HG03064 (cell line): Measurements from ENCODE around the gene DNAH10.
A peak's percentile ranks its signal among the peaks of the same experiment; 100 is the strongest.

Source experiments
- ATAC-seq: cut with Tn5 transposase; IDR thresholded peaks from one replicate; pipeline ENCODE4 v1.9.1; 2021; ENCODE audit warnings: low read depth; ENCODE audit not compliant: unreplicated experiment

Gene DNAH10, protein sequence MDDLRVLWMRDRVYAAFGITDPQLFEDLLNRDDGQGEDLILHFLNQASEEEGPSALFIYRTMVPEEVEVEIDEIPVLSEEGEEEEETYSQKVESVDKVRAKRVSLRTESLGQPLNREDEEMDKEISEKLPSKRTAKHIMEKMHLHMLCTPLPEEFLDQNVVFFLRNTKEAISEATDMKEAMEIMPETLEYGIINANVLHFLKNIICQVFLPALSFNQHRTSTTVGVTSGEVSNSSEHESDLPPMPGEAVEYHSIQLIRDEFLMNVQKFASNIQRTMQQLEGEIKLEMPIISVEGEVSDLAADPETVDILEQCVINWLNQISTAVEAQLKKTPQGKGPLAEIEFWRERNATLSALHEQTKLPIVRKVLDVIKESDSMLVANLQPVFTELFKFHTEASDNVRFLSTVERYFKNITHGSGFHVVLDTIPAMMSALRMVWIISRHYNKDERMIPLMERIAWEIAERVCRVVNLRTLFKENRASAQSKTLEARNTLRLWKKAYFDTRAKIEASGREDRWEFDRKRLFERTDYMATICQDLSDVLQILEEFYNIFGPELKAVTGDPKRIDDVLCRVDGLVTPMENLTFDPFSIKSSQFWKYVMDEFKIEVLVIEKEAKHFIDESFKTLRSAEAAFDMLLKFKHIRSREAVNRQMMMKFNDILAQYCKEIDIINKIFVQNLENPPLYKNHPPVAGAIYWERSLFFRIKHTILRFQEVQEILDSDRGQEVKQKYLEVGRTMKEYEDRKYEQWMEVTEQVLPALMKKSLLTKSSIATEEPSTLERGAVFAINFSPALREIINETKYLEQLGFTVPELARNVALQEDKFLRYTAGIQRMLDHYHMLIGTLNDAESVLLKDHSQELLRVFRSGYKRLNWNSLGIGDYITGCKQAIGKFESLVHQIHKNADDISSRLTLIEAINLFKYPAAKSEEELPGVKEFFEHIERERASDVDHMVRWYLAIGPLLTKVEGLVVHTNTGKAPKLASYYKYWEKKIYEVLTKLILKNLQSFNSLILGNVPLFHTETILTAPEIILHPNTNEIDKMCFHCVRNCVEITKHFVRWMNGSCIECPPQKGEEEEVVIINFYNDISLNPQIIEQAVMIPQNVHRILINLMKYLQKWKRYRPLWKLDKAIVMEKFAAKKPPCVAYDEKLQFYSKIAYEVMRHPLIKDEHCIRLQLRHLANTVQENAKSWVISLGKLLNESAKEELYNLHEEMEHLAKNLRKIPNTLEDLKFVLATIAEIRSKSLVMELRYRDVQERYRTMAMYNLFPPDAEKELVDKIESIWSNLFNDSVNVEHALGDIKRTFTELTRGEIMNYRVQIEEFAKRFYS (N-terminal part only)

DNA sequence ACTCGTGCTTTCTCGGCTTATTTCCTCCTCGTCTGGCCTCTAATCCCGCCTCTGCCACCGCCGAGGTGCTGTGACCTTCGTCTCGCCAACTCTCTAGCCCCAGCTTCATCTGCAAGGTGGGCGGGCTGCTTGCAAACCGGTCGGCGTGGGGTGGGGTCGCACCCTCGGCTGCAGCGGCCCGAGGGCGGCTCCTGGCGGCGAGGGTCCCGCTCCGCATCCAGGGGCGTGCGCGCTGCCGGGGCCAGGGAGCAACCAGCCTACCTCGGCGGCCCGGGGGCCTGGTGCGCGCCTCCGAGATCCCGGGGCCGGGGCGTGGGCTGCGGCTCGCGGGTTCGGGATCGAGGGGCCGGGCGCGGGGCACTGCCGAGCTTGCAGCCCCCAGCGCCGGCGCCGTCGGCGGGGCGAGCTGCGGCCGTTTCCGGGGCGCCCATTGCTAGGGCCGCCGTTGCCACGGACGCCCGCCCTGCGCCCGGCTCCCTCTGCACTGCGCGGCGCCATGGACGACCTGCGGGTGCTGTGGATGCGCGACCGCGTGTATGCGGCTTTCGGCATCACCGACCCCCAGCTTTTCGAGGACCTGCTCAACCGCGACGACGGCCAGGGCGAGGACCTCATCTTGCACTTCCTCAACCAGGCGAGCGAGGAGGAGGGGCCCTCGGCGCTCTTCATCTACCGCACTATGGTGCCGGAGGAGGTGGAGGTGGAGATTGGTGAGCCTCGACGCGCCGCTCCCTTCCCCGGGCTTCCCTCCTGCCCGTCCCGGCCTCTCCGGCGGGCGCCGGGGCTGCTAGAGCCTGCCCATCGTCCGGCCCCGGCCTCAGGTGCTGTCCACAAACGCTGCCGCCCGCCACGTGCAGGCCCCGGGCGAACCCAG lies at the start of gene DNAH10:
DNAH10 (plus strand) TSS at position 461 of the 874 bp plus-strand sequence; CDS start at position 497, 36 bp downstream.
- peak; percentile 64 for ATAC-seq

DNA sequence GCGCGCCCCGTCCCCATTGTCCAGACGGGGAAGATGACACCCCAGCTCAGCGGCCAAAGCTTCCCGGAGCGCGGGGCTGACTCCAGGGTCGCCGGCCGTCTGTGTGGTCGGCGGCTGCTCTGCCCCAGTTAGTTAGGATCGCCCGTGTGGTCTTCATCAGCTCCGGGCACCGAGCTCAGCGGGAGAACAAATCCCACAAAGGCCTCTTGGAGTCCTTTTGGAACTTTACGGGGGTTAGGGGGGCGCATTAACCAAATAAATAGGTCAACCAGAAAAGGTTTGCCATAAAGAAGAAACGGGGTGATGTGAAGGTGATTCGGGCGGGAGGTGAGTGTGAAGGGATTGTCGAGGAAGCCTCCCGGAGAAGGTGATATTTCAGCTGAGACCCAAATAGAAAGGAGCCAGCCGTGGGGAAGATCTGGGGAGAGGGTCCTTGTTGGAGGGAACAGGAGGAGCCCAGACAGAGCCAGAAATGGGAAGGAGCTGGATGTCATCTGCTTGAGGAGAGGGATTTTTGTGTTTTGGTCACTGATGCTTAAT lies 49.3 kb upstream of the DNAH10 start:
- no peak for ATAC-seq

DNA sequence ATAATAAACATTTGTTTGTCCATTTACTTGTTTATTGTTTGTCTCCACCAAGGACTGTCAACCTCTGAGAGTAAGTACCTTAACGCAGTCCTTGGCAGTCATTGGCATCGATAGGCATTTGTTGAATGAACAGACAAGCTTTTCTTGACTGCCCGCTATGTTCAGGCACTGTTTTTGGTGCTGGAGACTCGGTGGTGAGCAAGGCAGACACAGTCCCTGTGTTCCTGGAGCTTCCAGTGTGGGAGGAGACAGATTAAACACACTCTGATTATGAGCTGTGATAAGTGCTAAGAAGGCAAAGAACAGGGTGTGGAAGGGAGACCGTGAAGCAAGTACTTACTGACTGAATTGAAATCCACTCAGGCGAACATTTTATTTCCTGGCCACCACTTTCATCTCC lies 48.7 kb upstream of the DNAH10 start:
- ATAC-seq, result no peak

DNA sequence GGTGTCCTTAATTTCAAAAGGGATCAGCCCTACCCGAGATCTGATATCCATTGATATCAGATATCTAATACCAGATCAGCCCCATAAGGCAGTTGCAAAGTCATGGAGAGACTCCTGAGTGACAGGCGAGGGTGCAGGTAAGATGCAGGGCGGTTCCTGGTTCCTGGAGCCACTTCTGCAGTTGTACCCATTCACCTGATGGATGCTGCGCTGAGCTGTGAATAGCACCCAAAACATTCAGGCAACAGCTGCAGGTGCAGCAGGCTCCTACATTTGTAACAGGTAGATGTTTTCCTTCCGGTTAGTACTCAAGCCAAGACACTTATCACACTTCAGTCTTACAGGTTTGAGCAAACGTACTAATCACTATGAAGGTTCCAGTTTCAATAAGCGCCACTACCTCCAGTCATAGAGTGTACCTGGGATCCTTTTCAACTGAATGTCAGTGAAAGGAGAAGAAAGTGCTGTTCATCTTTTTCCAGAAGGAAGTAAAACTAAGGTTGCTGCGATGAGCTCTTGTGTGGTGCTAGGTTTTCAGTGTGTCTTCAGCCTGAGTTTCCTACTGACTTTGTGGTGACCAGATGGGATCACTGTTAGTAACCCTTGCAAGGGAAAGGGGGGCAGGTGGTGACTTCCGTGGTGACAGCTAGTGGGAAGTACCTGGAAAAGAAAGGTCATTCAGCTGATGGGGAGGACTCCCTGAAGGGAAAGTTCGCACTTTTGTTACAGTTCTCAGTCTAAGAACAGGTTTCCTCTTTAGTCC lies 48.1 kb upstream of the DNAH10 start:
- no peak for ATAC-seq

DNA sequence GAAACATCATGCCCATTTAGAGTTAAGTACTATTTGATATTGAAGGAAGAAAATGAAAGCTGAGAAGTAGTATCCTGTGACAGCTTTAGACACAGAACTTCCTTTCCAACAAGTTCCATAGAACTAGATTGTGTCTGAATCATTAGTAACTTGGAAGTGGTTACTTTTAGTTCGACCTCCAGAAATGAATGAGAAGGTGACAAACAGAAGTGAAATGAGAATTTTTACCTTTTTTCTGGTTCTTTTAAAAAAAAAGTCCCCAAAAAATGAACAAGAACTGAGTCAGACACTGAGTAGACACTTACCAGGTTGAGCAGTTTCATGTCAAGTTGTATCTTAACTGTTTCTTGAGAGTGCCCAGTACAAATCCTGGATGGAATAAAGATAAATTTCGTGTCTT lies 46.9 kb upstream of the DNAH10 start:
- no peak for ATAC-seq

DNA sequence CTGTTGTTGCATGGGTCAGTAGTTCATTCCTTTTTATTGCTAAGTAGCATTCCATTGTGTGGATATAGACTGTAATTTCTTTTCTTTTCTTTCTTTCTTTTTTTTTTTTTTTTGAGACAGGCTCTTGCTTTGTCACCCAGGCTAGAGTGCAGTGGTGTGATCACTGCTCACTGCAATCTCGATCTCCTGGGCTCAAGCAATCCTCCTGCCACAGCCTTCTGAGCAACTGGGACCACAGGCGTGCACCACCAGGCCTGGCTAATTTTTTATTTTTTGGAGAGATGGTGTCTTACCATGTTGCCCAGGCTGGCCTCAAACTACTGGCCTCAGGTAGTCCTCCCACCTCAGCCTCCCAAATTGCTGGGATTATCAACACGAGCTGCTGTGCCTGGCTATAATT lies 44.8 kb upstream of the DNAH10 start:
- no peak for ATAC-seq

DNA sequence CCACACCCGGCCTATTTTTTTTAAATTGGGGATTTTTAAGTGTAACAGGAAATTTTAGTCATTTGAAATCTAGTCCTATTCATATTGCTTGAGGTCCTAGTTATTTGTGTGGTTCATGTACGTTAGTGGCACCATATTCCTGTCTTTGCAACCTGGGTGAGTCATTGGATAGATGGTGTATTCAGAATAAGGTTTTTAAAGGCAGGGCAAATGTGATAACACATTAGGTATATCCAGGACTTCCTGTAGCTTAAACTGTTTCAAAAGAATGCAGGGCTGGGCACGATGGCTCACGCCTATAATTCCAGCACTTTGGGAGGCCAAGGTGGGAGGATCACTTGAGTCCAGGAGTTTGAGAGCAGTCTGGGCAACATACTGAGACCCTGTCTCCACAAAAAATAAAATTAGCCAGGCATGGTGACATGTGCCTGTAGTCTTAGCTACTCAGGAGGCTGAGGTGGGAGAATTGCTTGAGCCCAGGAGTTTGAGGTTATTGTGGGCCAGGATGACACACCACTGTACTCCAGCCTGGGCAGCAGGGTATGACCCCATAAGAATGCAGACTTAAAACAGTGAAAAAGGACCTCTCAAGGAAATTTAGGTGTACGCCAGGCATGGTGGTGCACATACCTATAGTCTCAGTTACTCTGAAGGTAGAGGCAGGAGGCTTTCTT lies 41.8 kb upstream of the DNAH10 start:
- ATAC-seq, result no peak

DNA sequence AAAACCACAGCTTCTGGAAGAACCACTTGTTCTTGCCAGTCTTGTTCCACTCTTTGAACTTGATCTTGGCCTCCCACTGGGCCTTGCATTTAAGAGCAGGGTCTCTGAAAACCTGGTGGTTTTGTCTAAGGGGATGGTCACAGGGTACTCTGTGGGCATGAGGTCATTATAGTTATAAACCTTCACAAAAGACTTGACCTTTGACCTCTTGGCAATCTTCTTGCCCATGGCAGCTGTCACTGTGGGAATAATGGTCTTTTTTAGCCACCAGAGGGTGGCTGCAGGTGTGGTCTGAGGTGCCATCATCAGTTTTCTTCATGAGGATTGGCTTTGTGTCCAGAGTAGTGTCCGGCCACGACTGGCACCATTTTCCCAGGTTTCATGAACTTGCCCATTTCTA lies 40.9 kb upstream of the DNAH10 start:
- ATAC-seq, result no peak

DNA sequence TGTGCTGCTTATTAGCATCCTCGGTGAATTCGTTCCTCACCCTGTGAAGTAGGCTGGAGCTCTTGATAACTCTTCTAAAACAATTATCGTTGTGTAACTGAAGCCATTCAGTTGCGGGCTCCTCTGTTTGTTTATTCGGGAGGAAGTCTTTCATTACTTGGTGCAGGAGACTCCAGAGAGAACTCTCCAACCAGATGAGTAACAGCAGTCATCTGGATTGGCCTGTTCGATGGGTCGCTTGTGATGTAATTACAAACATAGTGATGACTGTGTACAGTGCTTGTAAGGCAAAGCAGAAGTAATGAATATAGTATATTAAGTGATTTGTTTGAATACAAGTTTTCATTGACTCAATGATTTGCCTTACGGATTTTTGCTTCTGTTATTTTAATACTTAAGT lies 39.1 kb upstream of the DNAH10 start:
- no peak for ATAC-seq

DNA sequence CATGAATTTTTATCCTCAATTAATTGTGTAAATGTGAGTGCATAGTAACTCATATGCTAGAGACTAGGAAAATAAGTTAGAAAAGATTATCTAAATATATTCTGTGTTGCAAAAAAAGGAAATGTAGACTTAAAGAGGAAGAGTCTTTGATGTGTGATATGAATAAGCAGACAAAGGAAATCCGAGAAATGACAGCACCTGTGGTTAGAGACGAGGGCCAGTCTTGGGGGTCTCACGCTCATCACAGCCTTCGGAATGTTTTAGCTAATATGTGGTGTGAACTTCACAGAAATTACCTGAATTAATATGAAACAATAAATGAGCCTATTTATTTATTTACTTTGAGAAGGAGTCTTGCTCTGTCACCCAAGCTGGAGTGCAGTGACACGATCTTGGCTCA lies 38.3 kb upstream of the DNAH10 start:
- no peak for ATAC-seq

DNA sequence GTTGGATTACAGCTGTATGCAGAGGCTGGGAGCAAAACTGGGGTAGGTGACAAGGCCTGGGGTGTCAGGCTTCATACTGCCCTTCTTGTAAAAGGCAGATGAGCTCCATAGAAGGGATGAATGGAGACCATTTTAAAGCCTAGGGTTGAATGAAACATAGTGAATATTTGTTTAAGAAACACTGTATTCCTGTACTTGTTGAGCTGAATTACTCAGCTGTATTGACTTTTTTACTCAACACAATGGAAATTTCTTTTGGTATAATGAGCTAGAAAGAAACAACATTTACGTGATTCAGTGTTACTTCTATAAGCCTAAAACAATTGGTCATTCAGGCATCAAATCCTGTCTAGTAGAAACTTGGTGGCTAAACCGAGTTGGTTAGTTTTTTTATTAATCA lies 35.9 kb upstream of the DNAH10 start:
- ATAC-seq, result no peak

DNA sequence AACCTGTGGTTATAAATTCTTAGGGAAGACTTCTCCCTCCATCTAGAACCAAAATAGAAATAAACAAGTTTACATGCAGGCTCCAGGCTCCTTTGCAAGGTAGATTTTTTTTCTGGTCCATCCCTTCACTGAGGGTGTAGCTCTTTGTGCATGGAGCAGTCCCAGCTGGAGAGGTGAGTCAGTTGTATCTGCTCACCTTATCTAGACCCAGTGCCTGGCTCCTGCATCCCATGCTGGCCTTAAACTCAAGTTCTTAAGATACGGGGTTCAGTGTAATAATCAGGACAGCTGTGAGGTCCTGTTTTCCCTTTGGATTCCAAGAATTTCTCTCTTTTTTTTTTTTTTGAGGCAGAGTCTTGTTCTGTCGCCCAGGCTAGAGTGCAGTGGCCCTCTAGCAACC lies 35.1 kb upstream of the DNAH10 start:
- no peak for ATAC-seq

DNA sequence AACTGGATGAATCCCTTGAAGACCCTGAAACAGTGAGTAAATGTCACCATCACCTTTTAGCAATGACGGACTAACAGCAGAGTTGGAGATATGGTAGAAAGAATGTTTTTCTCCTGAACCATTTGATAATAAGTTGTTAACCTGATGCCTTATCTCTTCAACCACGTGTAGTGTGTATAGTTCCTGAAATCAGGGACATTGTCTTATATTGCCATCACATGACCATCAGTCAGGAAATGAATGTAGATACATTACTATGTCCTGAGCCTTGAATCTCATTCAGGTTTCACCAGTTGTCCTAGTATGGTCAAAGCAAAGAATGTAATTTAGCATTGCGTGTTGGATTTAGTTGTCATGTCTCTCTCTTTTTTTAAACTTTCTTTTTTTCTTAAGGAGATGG lies 34.2 kb upstream of the DNAH10 start:
- no peak for ATAC-seq

DNA sequence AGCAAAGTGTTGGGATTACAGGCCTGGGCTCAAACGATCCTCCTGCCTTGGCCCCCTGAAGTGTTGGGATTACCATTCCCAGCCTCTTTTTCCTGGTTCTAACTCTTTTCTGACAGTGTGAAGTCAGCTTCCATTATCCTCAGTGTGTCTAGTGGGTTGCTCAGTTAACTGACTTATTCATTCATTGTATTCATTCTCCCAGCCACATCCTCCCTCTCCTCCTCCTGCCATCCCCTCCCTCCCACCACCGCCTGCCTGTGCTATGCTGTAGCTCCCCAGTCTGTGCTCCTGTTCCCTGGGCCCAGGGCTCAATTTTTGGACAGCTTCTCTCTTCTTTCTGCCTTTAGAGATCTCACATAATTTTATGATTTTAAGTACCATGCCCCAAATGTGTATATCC lies 30.5 kb upstream of the DNAH10 start:
- ATAC-seq, result no peak

DNA sequence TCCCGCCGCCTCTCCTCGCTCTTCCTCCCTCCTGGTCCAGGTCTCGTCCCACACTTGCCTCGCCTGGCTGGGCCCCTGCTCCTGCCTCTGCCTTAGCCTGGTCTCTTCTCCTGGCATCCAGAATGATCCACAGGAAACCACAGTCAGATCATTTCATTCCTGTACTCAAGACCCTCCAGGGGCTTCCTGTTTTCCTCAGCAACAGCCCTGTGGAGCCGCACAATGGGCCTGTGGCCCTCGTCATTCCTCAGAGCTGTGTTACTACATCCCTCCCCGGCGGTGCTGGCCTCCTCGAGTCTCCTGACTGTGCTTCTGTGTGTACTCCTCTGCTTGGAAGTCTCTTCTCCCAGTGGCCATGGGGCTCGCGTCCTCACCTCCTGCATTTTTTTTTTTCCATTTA lies 29.9 kb upstream of the DNAH10 start:
- no peak for ATAC-seq

DNA sequence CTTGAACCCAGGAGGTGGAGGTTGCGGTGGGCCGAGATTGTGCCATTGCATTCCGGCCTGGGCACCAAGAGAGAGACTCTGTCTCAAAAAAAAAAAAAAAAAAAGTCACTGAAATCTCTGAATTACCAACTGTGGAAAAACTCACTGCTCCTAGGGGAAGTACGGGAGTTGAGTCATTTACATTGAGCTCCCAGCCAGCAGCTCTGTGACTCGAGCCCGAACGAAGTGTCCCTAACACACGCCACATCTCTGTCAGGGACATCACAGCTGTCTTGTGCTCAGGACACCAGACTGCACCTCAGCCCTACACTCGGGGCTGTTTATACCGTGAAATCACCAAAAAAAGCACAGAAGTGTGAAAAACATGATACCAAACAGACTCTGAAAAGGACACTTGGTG lies 28.9 kb upstream of the DNAH10 start:
- no peak for ATAC-seq

DNA sequence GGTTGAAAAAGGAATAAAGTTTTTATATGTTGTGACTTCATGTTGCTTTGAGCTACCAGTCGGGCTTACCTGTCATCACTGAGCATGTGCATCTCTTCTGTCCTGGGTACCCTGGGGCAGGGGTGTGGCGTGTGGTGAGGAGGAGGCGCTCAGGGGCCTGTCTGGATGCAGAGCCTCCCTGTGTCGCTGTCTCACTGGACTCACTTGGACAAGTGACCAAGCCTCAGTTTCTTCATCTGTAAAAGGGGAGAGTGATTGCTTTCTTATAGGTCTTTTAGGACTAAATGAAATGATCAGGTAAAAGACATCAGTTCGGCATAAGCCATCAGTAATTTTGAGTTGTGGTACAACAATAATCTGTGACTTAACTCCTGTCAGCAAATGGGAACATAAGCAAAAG lies 27.8 kb upstream of the DNAH10 start:
- ATAC-seq, result no peak

DNA sequence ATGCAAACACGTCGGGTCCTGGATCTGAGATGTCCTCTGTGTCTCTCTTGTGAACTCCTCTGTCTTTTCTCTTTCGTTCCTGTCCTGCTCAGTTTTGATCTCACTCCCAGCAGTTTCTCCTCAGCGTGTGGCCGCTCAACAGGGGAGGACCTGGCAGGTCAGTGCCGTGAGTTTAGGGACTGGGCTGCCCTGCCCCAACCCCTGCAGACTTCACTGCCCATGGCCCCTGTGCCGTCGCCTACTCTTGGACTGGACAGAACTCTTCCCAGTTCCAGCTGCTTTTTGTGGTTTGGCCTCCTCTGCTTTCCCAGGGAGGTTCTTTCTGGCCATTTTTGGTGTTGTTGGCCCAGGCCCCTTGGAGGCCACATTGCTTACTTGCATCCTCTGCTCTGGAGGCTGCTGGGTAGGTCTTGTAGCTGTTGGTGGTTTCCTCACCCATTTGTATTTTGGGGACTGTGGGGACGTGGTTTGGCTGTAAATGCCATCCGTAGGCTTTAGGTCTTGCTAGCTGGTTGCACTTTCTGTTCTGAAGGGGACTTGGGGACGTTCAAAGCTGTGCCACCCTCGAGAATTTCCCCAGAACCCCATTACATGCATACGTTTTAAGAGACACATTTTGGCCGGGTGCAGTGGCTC lies 20.0 kb upstream of the DNAH10 start:
- no peak for ATAC-seq
